GM19397 (cell line): ENCODE results near the gene RTP5.
"Not testable (repeated sequence)": the region's sequence is repeated elsewhere in the genome, so short reads cannot be mapped to it uniquely, and the experiment has no call there.

ENCODE experiments used
- ATAC-seq: cut with Tn5 transposase; IDR thresholded peaks from one replicate; pipeline ENCODE4 v1.9.1; 2021; ENCODE audit warnings: mild to moderate bottlenecking, moderate library complexity; ENCODE audit not compliant: unreplicated experiment

Gene RTP5

GRCh38 chr2:241901500-241902351 is 32.2 kb downstream of the RTP5 start:
- ATAC-seq: no peak

DNA sequence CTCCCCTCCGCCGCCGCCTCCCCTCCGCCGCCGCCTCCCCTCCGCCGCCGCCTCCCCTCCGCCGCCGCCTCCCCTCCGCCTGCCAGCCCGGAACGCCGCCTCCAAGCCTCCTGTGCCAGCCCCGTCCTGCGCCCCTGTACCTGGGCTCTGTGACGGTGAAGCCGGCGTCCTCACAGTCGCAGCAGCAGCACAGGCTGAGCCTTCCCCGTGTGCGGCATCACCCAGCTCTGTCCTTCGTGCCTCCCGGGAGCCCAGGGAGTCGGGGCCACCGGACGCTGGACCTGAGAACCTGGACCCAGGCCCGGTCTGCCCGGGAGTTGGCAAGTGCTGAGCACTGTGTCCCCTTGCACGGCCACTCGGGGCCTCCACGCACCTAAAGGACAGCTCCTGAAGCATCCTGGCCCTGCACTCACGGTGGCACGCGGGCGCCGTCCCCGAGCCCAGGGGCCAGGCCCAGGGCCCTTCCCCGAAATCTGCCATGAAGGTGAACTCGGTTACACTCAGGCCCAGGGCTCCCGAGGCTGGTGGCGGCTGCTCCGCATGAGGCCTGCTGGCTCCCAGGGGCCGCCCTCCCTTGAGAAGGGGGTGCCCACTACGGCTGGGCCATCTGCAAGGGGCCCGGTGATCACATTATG is 32.9 kb downstream of the RTP5 start:
- ATAC-seq: no peak

GRCh38 chr2:241903121-241904010 is 33.8 kb downstream of the RTP5 start:
- ATAC-seq: no peak

DNA sequence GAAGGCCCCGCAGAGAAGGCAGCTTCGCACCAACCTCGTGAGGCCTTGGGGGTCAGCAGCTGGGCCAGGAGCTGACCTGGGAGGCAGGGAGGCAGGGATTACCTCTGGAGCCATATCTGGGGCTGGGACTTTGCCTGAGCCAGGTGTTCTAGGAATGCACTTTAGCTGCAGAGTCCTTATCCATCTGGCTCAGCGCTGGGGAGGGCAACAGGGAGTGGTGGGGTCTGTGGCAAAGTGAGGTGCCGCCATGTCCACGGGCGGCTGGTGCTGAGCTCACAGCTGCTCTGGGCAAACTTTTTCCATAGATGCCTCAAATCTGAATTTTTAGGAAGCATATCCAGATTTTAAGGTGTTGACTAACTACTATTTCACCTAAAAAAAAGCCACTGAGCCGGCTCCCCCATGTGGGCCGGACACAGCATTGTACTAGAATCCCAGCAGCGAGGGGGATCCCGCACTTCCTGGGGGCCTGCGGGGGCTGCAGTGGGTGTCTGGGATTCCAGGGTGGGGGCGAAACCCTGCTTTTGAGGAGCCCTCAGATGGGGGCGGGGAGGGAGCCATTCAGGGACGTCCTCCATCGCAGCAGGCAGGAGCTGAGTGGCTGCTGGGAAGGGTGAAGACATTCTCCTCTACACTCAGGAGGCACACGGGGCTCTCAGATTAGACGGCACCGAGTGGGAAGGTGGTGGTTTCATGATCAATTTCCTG is 34.6 kb downstream of the RTP5 start:
- no peak for ATAC-seq

- ATAC-seq: no peak
Measured at GRCh38 chr2:241904791-241905710, 35.5 kb downstream of the RTP5 start.

DNA sequence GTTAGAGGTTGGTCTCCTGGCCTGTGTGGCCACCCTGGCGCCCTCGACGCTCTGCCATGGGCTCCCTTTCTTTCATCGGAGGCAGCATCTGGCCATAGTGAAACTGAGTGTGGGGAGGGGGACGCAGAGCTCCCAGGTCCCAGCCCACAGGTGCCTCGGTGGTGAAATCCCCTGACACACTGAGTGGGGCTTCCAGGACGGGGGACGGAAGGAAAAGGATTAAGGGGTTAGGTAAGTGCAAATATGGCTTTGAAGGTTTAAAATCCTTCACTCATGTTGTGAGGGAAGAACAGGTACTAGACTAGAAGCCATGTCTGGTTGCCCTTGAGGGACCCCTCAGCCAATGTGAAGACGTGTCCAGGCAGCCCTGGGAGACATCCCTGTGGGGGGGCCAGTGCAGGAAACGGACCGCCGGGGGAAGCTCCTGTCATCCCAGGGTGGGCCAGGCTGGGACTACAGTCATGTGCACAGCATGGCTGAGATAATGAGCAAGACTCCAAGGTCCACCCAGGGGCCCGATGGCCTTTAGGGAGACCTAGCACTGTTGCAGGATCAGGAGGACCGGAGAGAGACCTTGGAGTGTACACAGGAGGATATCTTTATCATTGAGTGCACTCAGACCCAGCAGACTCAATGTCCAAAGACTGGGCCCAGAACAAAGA is 36.3 kb downstream of the RTP5 start:
- ATAC-seq: no peak

DNA sequence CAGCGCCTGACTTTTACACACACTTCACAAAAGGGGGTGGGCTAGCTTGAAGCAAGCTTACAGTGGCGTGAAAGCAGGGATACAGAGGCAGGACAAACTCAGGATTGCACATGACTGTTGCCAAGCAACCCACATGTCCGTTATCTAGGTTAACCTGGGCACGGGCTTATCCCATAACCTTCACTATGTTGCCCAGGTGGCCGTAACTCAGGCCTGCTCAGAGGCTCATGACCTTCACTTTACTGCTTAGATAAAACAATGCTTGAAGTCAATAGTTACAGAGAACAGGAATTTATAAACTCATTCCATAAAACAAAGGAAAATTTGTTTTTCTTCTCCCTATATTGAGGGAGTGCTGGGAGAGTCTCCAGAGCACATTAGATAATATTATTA is 36.8 kb downstream of the RTP5 start:
- ATAC-seq: not testable (repeated sequence)

DNA sequence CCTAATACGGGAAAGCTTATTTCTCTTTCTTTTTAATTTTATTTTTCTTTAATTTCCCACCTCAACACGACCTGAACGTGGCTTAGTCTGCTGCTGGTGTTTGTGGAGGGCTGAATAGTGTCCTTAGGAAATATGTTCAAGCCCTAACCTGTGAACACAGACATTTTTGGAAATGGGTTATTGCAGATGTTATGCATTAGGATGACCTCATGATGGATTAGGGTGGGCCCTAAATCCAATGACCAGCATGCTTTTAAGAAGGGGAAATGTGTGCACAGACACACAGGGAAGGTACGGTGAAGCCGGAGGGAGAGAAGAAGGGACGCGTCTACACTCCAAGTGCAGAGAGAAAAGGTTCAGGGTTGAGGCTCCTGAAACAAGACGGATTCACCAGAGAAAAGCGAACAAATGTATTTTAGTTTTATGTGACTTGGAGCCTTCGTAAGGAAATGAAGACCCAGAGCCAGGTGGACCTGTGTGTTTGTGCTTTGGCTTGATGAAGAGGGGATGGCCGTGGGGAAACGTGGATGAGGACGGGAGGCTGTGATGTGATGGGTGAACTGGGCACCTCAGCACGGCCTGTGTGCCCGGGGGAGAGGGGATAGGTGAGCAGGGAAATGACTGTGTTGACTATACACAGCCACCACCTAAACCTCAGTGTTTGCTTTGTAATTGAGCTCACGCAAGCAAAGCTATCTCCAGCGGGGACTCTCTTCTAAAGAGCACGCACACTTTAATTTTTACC is 37.5 kb downstream of the RTP5 start:
- no peak for ATAC-seq

DNA sequence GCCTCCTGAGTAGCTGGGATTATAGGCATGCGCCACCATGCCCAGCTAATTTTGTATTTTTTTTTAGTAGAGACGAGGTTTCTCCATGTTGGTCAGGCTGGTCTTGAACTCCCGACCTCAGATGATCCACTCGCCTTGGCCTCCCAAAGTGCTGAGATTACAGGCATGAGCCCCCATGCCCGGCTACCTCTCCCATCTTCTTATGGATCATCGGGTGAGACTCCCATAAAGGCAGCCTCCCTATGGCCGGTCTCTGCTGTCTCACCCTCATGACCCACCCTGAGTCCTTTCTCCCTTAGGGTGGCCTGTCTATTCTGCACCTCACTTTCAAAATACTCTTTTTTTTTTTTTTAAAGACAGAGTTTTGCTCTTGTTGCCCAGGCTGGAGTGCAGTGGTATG is 38.3 kb downstream of the RTP5 start:
- ATAC-seq: not testable (repeated sequence)

DNA sequence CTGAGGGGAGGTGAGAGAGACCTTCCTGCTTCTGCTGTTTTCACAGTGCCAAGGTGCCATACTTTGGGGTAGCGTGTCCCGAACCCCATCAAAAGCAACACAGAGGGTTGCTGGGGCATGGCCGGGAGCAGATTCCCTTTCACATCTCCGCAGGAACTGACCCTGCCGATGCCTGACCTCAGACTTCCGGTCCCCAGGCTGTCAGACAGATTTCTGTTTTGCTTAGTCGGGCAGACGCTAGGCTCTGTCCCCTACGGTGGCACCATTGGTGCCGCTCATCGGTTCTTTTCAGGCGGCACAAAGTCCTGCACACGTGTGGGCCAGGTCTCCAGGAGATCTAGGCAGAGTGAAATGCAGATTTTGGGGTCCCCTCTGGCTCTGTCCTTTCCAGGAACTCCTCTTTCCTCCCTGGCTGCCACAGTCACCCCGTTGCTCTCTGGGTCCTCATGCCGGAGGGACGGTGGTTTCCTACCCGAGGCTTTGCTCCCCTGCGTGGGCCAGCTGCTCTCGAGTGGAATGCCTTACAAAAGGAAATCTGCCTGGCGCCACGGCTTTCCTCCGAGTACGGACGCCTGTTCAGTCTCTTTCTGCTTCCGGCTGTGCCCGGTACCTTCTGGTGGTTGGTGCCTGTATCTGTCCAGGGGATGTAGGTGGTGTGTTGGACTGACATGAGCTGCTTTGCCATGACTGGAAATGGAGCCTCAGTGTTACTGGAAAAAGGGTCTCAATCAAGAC is 39.3 kb downstream of the RTP5 start:
- ATAC-seq: no peak

- no peak for ATAC-seq
Measured at GRCh38 chr2:241909769-241910168, 40.2 kb downstream of the RTP5 start.

DNA sequence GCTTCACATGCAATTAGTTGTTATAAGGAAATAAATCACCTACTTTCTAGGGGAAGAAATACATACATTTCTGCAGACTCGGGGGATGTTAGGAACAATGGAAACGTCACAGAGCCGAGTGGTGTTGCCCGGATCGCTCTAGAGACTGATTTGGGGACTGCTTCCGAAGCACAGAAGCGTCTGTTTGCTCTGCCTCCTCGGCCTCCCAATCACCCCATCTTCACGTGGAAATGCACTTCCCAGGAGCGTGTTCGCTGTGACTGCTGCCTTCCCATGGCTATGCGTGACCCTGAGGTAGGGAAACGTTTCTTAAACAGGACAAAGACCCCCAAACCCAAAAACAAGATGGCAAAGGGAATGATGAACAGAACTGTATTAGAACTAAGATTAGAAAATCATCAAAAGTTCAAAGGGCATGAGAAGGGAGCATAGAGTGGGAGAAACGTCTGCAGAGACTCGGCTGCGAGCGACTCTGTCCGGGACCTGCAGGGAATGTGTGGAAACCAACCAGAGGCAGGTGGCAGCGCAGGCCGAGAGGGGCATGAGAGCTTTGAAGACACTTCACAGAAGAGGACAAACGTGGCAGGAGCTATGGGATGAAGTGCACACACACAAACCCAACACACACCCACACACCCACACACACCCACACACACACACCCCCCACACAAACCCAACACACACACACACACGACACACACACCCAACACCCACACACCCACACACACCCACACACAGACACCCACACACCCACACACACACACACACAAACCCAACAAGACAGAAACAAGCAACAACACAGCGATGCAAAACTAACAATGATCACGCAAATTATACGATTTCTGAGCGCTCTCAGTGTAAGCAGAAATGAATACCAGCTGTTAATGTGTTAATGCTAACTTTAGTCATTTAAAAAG is 41.3 kb downstream of the RTP5 start:
- ATAC-seq: no peak

- no peak for ATAC-seq
Measured at GRCh38 chr2:241911551-241911950, 42.0 kb downstream of the RTP5 start.

- ATAC-seq: no peak
Measured at GRCh38 chr2:241912021-241912555, 42.6 kb downstream of the RTP5 start.

DNA sequence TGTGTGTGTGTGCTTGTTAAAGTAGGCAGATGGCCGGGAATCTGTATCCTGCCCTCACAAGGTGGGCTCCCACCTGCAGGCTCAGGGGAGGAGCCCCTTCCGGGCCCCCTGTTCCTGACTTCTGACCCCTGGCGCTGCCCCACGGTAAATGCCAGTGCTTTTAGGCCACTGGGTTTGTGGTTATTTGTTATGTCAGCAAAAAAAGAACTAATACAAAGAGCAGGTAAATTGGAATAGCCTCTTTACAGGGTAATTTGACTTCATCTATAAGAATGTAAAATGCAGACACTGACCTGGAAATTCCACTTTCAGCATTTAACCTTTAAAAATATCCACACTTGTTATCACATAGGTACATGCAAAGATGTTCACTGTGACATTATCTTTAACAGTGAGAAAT is 44.2 kb downstream of the RTP5 start:
- no peak for ATAC-seq

DNA sequence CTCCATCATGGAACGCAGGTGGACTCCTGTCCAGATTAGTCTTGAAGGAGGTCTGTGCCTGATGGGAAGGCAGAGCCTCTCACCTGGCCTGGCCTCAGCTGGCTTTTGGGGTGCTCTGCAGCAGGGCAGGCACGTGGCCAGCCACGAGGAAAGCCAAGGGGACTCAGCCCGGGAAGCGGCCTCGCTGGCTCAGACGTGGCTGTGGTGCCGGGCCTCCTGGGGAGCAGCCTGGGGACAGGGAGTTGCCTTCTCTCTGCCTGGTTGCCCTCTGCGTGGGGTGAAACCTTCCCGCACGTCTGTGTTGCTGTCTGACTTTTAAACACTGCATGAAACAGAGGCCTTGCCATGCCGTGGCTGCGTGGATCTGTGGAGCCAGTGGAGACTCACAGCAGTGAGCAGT is 45.0 kb downstream of the RTP5 start:
- ATAC-seq: no peak

DNA sequence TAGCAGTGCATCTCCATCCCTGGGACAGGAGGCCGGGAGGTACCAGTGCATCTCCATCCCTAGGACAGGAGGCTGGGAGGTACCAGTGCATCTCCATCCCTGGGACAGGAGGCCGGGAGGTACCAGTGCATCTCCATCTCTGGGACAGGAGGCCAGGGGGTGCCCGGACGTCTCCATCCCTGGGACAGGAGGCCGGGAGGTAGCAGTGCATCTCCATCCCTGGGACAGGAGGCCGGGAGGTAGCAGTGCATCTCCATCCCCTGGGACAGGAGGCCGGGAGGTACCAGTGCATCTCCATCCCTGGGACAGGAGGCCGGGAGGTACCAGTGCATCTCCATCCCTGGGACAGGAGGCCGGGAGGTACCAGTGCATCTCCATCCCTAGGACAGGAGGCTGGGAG is 52.1 kb downstream of the RTP5 start:
- not testable (repeated sequence) for ATAC-seq
